Right lobe of liver (tissue), 6 donors: ENCODE measurements around the gene GUSB. TPM values are rescaled to one million over a fixed set of nuclear protein-coding genes. Genes with fewer than 3 reads are reported as not detected.
A peak's percentile ranks its signal among the peaks of the same experiment; 100 is the strongest.
"Not testable (repeated sequence)": the region's sequence is repeated elsewhere in the genome, so short reads cannot be mapped to it uniquely, and the experiment has no call there.

Experiments used
- ATAC-seq, 4 donors: fragments of 200-7000 bp; cut with Tn5 transposase; one replicate each; pipeline ENCODE4 v1.9.1; 2020; ENCODE audit warnings: mild to moderate bottlenecking in 4 of 4, moderate library complexity in 4 of 4
- DNase-seq, 3 donors: peaks; one replicate each; pipeline ENCODE4 v3.0.0-alpha.2; 2020
- H3K27ac ChIP-seq, 3 donors: fragments of 200-600 bp; one replicate each; pipeline ENCODE4 v1.8.0; 2022
- H3K27me3 ChIP-seq, 2 donors: fragments of 200-600 bp; one replicate each; pipeline ENCODE4 v1.8.0; 2022
- H3K36me3 ChIP-seq, 4 donors: fragments of 200-600 bp; sonication (generic) in 1 of 4; one replicate each; pipeline versions ENCODE4 v1.5.1 to v1.8.0; 2017 to 2022; ENCODE audit warnings: control low read depth in 1 of 4
- H3K4me1 ChIP-seq, 4 donors: fragments of 200-600 bp; sonication (generic) in 1 of 4; one replicate each; pipeline versions ENCODE4 v1.5.1 to v1.8.0; 2017 to 2022; ENCODE audit warnings: control low read depth in 1 of 4
- H3K4me3 ChIP-seq, 3 donors: fragments of 200-600 bp; one replicate each; pipeline ENCODE4 v1.8.0; 2022
- H3K9me3 ChIP-seq, 4 donors: fragments of 200-600 bp; sonication (generic) in 1 of 4; one replicate each; pipeline versions ENCODE4 v1.5.1 to v1.8.0; 2017 to 2022; ENCODE audit warnings: control low read depth in 1 of 4
- CTCF ChIP-seq, 4 donors: fragments of 200-600 bp in 3 of 4; fragments of 450-650 bp in 1 of 4; IDR thresholded peaks; one replicate each; pipeline versions ENCODE4 v1.5.1 to v1.8.0; 2016 to 2022; ENCODE audit warnings: antibody characterized with exemption in 4 of 4, mild to moderate bottlenecking in 2 of 4
- POLR2A ChIP-seq: fragments of 450-650 bp; IDR thresholded peaks from one replicate; pipeline ENCODE4 v1.6.1; 2017; ENCODE audit warnings: antibody characterized with exemption, mild to moderate bottlenecking
- WGBS: methylation state at CpG from one replicate; pipeline ENCODE4 v1.1.6; 2018; ENCODE audit warnings: low coverage, low lambda C conversion rate; ENCODE audit not compliant: insufficient coverage; ENCODE audit errors: missing lambda C conversion rate; 5-methylcytosine and 5-hydroxymethylcytosine counted together
- intact Hi-C, 2 donors: fragments of 100-400 bp; cut with DNase I; formaldehyde crosslinking; loops; one replicate each; pipeline versions ENCODE4 v1.11.2 to v1.14.1; 2022
- total RNA-seq, 6 experiments: library from RNA; depleted of rRNA in 2 of 6; stranded (reverse); fragments of >200 nt in 2 of 6; fragmentation: NEBNext Ultra II Directional in 3 of 6; extraction: Animal tissue kit (Norgen Biotek cat#: 25700) in 3 of 6; gene quantifications; one replicate each; pipeline versions ENCODE4 v1.1.0 to v1.2.4, GENCODE V29; 2016 to 2023
- donor health status: DM: no; HTN: yes; CAD: no.
- donor health status: DM: no; HTN: no; CAD: no.
- donor health status: DM: no; HTN: no; CAD: no.
- donor health status: DM: no; HTN: yes; CAD: no.
- donor health status: DM: no; HTN: yes; CAD: no.

GUSB gene
- total RNA-seq, 6 experiments from 2014 or later = 49.1 to 87.2 (median 67.7) TPM

GRCh38 chr7:65967361-65968155, 14.5 kb downstream of the GUSB start:
- WGBS = 97% methylated on average over 10 of the region's 17 CpGs
- intact Hi-C loops = no loop called here
- peaks cover 0 to 88% (median 39%) of the 10 kb centered on the region in 4 donors for H3K36me3 ChIP-seq

GRCh38 chr7:65966146-65966545, 15.9 kb downstream of the GUSB start:
- intact Hi-C loops = no loop called here
- no peaks in the 10 kb centered on the region for H3K27me3 ChIP-seq
- 96% methylated on average over 4 of the region's 6 CpGs for WGBS
- no peak for DNase-seq
- no peak for ATAC-seq
- no peak overlapping the region for H3K27ac ChIP-seq
- no peaks in the 10 kb centered on the region for H3K9me3 ChIP-seq
- TF ChIP-seq CTCF (IDR thresholded peaks at IDR 0.05) (no peak), POLR2A (no peak)
- peaks cover 0 to 14% (median 4%) of the 10 kb centered on the region in 4 donors for H3K4me1 ChIP-seq
- H3K4me3 ChIP-seq = no peak overlapping the region
- peaks cover 0 to 76% (median 41%) of the 10 kb centered on the region in 4 donors for H3K36me3 ChIP-seq

More at GRCh38 chr7:65967361-65968155, 14.5 kb downstream of the GUSB start:
- no peaks in the 10 kb centered on the region for H3K9me3 ChIP-seq
- ATAC-seq (peak in 1 of 4 donors; percentile 25), DNase-seq (no peak)
- no peak overlapping the region for H3K27ac ChIP-seq
- no peaks in the 10 kb centered on the region for H3K27me3 ChIP-seq
- no peaks in the 10 kb centered on the region for H3K4me1 ChIP-seq
- TF ChIP-seq POLR2A (no peak), CTCF (IDR thresholded peaks at IDR 0.05) (no peak)
- H3K4me3 ChIP-seq = no peak overlapping the region

- ATAC-seq, H3K4me3 ChIP-seq, H3K9me3 ChIP-seq, H3K27ac ChIP-seq, DNase-seq, intact Hi-C loops, H3K27me3 ChIP-seq: not testable (repeated sequence)
- 74% methylated on average over 2 of the region's 3 CpGs for WGBS
- peaks cover 0 to 66% (median 34%) of the 10 kb centered on the region in 4 donors for H3K36me3 ChIP-seq
- peaks cover 0 to 26% (median 6%) of the 10 kb centered on the region in 4 donors for H3K4me1 ChIP-seq
Measured at GRCh38 chr7:65964671-65965070, 17.3 kb downstream of the GUSB start.

GRCh38 chr7:65962033-65962432, 20.0 kb downstream of the GUSB start:
- no CpG with 5 or more reads among the region's 6 CpGs for WGBS
- TF ChIP-seq CTCF (IDR thresholded peaks at IDR 0.05) (no peak), POLR2A (no peak)
- Histone ChIP-seq H3K36me3 (peaks cover 0 to 39% (median 19%) of the 10 kb centered on the region in 4 donors), H3K4me1 (peaks cover 0 to 29% (median 7%) of the 10 kb centered on the region in 4 donors), H3K27me3 (no peaks in the 10 kb centered on the region), H3K9me3 (no peaks in the 10 kb centered on the region), H3K4me3 (no peak overlapping the region), H3K27ac (peak overlapping the region in 2 of 3 donors; percentile 74 to 78)
- peak; percentile 78 to 83 (median 79) for DNase-seq
- intact Hi-C loops = no loop called here
- peak; percentile 79 to 91 (median 89) for ATAC-seq

- TF ChIP-seq CTCF (IDR thresholded peaks at IDR 0.05) = no peak
- TF ChIP-seq POLR2A = no peak
- Histone ChIP-seq H3K27me3 (no peaks in the 10 kb centered on the region), H3K36me3 (peaks cover 0 to 27% (median 13%) of the 10 kb centered on the region in 4 donors), H3K4me1 (peaks cover 0 to 42% (median 11%) of the 10 kb centered on the region in 4 donors), H3K4me3 (no peak overlapping the region), H3K9me3 (no peaks in the 10 kb centered on the region), H3K27ac (peak overlapping the region; percentile 28 to 78 (median 74))
- WGBS = 38% methylated on average over 18 of the region's 19 CpGs
- DNase-seq (peak; percentile 34 to 82 (median 66)), ATAC-seq (peak; percentile 70 to 80 (median 76))
- intact Hi-C loops = no loop called here
Measured at GRCh38 chr7:65960351-65961074, 21.5 kb downstream of the GUSB start.
